ENCODE data around the gene MAN2B1.
A peak's percentile ranks its signal among the peaks of the same experiment; 100 is the strongest.
"Not testable (repeated sequence)": the region's sequence is repeated elsewhere in the genome, so short reads cannot be mapped to it uniquely, and the experiment has no call there.

Gene MAN2B1

DNA sequence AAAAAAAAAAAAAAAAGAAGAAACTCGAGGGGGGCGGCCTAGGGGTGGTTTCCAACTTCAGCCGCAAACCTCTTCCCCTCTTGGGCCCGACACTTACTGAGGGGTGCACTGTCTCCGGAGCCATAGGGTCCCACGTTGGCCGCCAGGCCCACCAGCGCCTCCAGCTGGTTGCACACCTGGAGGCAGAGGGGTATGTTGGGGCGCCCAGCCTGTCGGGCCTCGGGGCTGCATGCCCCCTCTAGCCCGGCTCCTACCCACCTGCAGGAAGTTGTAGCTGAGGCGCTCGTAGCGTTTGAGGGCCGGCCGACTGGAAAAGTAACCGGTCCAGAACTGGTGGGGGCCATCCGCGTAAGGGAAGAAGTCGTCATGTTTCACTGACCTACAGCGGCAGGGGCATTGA, 8.6 kb downstream of the MAN2B1 start:
- no peak for DNase-seq (ENCODE audit: low read depth in 2 of 2)

DNA sequence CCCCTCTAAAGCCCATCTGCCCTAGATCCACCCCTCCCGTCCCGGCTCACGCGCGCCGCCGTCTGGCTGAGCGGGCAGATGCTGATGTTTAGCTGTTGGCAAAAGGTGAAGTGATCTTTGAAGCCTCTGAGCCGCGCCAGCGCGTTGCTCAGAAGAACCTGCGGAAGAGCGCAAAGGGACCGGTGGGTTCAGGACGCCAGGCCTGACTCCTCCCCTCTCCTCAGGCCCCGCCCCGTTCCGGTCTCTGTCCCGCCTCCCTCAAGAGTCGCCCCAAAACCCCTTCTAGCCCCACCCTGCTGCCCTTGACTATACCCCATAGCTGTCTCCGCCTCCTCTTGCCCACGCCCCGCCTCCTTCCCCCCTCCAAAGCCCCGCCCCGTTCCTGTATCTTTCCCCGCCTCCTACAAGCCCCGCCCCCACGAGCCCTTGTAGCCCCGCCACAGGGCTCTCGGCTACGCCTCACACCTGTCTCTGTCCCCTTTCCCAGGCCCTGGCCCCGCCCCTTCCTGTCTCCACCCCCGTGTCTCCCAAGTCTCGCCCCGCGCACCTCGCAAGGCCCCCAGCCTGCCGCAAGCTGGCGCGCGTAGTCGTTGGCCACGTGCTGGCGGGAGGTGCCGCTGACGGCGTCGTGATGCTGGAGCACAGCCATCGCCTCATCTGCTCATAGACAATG, 9.5 kb downstream of the MAN2B1 start:
- no peak for DNase-seq (ENCODE audit: low read depth in 2 of 2)

DNA sequence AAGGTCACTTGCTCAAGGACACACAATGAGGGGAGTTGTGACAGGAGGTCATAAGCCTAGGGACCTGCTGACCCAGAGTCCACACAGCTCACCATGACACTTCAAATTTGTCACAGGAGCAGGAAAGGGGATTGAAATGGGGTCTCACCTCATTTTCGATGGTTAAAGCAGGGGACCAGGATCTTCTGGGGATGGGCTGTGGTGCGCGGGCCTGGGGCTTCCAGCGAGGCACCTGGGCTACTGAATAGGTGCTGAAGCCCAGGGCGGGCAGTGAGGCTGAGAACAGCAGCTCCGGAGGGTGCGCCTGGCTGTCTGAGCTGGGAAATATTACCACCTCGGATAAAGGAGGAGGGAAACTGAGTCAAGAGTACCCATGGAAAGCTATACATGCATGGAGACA, 11.0 kb downstream of the MAN2B1 start:
- DNase-seq (ENCODE audit: low read depth in 2 of 2) = no peak

DNA sequence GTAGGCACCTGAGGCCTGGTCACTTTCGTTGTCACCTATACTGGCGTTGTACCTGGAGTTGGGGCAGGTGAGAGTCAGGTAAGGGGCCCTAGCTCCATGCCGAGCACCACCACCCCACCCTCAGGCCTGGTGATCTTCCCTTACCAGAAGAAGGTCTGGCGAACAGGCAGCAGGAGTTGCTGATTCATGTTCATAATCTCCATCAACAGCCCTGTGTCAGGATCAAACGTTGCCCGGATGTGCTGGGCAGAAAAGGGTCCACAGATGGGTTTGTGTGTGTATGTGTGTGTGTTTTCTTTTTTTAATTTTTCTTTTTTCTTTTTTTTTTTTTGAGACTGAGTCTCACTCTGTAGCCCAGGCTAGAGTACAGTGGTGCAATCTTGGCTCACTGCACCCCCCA, 14.3 kb downstream of the MAN2B1 start:
- DNase-seq (ENCODE audit: low read depth in 2 of 2) = no peak

DNA sequence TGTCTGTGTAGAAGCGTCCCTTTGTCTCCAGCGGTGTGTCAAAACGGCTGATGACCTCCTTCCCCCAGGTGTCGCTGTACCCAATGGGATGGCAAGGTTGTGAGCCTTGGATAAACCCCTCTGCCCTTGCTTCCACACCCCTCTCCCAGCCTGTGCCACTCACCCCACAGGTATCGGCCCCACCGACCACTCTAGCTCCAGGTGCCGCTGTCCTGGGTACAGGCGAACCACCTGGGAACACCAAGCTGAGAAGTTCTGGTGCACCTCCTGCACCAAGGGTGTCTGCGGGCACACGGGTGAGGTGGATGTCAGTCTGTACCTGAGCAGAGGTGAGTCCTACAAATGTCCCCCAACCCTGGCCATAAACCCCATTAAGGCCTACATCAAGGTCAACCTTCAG, 16.6 kb downstream of the MAN2B1 start:
- no peak for DNase-seq (ENCODE audit: low read depth in 2 of 2)

DNA sequence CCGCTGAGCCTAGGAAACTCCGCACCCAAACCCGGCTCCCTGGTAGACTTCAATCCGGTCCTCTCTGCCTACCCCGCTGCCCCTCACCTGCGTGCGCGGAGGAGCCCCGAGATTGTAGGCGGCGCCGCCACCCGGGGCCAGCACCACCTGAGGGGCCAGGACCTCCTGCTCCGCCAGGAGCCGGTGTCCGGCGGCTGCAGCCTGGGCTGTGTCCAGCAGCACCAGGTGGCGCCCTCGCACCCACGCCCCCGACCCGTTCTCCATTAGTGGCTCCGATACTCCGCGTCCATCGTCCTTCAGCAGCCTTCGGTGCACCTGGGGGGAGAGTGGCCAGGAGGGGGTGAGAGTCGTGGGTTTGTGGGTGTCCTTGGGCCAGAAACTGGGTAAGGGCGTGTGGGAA, 18.5 kb downstream of the MAN2B1 start:
- no peak for DNase-seq (ENCODE audit: low read depth in 2 of 2)

DNA sequence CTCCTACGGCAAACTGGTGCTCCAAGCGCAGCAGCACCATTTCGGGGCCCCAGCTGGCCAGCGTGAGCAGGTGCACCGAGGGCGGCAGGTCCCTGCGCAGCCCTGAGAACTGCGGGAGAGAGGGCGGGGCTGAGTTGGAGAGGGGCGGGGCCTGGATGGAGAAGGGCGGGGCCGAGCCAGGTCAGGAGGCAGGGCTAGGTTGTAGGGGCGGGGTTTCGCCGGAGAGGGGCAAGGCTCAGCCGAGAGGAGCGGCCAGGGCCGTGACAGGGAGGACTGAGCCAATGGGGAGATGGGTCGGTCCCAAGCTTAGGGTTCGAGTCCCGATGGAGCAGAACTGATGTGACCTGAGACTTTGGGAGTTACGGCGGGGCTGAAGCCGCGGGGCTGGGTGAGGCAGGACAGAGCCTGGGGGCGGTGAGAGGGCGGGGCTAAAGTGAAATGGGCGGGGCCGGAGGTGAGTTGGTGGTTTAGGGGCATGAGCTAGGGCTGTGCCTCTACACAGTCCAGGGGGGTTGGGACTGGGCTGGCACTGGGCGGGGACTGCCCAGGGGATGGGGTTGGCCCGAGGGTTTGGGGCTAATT, 19.0 kb downstream of the MAN2B1 start:
- DNase-seq (ENCODE audit: low read depth in 2 of 2) = no peak

DNA sequence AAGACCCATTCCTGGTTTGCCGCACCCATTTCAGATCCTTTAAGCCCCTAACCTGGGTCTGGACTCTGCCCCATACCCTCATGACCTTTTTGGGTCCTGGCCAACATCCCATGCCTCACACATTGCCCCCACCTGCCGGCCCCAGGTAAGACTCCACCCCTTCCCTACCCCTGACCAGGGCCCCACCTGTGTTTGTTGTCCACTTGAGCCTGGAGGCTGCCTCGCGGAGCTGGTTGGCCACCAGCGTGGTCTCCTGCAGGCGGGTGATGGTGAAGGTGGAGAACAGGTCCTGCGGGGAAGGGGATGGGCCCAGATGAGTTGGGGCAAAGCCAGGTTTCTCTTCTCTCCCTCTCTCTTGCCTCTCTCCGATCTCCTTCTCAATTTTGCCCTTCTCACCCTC, 19.5 kb downstream of the MAN2B1 start:
- DNase-seq (ENCODE audit: low read depth in 2 of 2) = no peak

DNA sequence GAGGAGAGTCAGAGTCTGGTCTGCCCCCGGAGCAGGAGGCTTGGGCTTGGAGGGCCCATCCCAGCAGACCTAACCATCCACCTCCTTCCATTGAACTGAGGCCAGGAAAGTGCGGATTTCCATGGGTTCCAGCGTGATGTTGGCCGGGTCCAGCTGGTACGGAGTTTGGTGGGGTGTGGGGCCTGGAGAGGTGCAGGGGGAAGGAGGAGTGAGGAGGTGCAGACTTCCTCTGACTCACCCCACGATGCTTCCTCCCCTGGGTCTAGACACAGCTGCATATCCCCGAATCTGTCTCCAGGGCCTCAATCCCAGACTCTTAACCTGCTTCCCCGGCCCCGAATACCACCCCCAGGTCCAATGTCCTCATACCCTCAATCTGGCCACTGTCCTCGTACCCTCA, 20.0 kb downstream of the MAN2B1 start:
- DNase-seq (ENCODE audit: low read depth in 2 of 2) = no peak

DNA sequence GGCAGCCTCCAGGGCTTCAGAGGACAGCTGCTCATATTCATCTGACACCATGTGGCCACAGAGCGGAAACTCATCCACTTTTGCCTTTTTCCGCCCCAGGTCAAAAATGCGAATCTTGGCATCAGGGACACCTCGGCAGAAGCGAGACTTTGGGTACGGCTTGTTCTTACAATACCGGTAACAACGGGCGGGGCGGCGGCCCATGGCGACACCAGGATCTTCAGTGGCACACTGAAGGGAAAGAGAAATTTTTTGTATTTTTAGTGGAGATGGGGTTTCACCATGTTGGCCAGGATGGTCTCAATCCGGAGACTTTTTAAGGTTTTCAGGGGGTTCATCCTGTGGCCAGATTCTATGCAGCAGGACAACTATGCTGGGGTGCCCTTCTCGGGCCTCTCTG, 22.8 kb downstream of the MAN2B1 start:
- DNase-seq (ENCODE audit: low read depth in 2 of 2) = not testable (repeated sequence)

DNA sequence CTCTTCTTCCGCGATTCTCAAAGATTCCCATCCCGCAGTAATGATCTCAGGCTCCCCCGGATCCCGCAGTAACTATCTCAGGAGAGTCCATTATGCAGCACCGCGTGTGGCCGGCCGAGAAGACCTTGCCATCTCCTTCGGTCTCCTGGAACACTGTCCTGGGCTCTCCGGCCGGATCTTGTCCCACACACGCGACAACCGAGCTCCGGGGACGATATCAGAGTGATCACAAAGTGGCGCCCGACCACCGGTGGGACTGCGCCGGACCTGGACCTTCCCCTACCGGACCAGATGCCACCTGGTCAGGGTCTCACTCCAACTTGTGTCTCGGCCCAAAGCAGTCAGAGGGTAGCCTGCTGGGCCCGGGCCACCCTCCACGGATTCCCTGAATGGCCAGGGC, 24.0 kb downstream of the MAN2B1 start:
- no peak for DNase-seq (ENCODE audit: low read depth in 2 of 2)

DNA sequence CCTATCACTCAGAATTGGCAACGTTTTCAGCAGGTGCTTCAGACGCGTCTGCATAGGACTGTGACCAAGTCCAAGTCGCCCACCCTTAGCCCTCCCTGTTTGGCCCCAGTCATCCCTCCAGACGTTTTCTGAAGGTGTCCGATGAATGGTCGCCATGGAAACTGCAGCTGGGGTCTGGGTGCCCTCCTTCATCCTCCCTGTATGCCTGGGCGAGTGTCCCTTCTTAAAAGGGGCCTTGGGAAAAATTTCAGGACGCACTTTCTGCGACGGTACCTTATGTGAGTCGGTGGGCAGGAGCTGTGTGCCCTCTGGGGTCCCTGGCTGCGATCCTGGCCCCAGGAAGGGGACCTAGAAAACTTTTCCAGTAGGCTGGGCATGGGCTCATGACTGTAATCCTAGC, 25.1 kb downstream of the MAN2B1 start:
- DNase-seq (ENCODE audit: low read depth in 2 of 2) = no peak

DNA sequence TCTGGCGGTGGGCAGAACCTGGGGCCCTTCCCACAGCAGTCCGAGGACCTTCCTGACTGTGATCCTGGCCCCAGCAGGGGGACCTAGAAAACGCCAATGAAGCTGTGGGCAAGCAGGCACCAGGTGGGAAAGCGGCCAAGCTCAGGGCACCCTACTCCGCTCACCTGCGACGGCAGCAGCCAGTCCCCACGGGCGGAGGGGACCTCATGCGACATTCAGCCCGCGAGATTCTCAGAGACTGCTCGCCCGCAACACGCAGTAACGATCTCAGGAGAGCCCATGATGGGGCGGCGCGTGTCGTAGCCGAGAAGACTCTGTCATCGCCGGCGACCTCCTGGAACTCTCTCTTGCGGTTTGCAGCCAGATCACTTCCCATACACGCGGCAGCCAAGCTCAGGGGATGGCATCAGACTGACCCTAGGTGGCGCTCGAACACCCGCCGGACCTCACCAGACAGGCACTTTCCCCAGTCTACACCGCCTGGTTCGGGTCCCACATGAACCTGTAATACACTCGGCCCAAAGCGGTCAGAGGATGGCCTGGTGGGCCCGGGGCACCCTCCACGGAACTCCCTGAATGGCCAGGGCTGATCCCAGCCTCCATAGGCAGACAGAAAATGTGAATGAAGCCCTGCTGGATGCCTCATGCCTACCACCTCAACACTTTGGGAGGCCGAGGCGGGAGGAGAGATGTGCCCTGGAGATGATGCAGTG, 26.5 kb downstream of the MAN2B1 start:
- DNase-seq (ENCODE audit: low read depth in 2 of 2) = peak; percentile 82 to 84

DNA sequence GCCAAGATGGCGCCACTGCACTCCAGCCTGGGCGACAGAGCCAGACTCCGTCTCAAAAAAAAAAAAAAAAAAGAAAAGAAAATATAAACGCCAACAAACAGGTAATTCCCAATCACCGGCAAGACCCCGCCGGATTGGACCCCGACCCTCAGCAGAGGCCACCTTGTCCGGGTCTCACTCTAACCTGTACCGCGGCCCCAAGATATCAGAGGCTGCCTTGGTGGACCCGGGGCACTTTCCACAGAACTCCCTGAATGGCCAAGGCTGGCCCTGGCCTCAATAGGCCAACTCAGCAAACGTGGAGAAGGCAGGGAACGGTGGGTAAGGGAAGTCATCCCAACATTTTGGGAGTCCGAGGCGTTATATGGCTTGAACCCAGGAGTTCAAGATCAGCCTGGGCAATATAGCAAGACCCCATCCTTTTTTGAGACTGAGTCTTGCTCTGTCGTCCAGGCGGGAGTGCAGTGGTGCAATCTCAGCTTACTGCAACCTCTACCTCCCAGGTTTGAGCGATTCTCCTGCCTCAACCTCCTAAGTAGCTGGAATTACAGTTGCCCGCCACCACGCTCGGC, 27.8 kb downstream of the MAN2B1 start:
- DNase-seq (ENCODE audit: low read depth in 2 of 2) = no peak

DNA sequence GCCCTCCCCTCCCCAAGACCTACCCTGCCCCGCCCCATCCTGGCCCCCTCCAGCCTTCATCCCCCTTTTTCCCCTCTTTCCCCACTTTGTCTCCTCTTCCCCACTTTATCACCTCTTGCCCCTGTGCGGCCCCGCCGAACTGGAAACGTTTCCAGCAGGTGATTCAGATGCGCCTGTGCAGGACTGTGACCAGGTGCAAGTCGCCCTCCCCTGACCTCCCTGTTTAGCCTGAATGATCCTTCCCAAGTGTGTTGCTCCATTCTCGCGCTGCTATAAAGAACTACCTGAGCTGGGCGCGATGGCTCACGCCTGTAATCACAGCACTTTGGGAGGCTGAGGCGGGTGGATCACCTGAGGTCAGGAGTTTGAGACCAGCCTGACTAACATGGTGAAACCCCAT, 29.9 kb downstream of the MAN2B1 start:
- DNase-seq (ENCODE audit: low read depth in 2 of 2) = no peak

DNA sequence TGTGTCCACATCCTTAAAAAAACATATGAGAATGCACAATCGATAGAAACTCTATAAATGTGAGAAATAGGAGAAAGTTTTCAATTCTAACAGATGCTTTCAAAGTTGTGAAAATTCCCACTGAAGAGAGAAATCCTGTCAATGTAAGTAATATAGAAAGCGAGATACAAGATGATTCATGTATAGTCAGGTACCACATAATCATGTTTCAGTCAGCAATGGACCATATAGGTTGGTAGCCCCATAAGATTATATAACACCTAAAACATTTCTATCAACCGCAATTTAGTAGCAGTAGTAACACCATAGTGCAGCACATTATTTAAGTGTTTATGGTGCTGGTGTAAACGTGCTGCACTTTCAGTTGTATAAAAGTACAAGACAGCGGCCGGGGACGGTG, 37.3 kb downstream of the MAN2B1 start:
- DNase-seq (ENCODE audit: low read depth in 2 of 2) = no peak

DNA sequence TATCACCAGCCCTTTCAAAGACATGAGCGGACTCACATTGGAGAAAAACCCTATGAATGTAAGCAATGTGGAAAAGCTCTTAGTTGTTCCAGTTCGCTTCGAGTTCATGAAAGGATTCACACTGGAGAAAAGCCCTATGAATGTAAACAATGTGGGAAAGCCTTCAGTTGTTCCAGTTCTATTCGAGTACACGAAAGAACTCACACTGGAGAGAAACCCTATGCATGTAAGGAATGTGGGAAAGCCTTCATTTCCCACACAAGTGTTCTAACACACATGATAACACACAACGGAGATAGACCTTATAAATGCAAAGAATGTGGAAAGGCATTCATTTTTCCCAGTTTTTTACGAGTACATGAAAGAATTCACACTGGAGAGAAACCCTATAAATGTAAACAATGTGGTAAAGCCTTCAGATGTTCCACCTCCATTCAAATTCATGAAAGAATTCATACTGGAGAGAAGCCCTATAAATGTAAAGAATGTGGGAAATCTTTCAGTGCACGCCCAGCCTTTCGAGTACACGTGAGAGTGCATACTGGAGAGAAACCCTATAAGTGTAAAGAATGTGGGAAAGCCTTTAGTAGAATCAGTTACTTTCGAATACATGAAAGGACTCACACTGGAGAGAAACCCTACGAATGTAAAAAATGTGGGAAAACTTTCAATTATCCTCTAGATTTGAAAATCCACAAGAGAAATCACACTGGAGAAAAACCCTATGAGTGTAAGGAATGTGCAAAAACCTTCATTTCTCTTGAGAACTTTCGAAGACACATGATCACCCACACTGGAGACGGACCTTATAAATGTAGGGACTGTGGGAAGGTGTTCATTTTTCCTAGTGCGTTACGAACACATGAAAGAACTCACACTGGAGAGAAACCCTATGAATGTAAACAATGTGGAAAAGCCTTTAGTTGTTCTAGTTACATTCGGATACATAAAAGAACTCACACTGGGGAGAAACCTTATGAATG, 38.2 kb downstream of the MAN2B1 start:
- DNase-seq (ENCODE audit: low read depth in 2 of 2) = no peak

DNA sequence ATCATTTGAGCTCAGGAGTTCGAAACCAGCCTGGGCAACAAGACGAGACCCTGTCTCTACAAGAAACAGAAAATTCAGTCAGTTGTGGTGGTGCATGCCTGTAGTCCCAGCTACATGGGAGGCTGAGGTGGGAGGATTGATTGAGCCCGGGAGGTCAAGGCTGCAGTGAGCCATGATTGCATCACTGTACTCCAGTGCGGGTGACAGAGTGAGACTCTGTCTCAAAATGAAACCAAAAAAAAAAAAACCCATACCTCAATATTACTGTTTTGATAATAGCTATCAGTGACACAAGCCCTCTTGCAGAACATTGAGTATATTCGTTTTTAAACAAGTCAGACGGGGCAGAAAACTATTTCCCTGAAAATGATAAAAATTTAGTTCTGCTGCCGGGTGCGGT, 39.6 kb downstream of the MAN2B1 start:
- DNase-seq (ENCODE audit: low read depth in 2 of 2) = no peak

DNA sequence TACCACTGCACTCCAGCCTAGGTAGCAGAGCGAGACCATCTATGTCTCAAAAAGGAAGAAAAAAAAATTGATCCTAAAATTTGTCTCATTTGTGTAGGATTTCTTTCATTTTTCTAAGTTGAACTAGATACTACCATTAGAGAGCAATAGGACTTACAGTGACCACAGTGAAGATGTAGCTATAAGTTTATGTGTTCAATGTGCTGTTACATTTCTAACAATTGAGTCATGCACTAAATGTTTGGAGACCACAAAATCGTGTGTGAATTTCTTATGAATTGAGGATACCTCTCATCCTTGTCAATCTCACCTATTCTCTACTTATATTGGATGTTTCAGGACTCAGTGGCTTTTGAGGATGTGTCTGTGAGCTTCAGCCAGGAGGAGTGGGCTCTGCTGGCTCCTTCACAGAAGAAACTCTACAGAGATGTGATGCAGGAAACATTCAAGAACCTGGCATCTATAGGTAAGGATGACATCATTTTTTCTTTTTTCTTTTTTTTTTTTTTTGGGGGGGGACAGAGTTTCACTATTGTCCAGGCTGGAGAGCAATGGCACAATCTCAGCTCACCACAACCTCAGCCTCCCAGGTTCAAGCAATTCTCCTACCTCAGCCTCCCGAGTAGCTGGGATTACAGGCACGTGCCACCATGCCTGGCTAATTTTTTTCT, 43.0 kb downstream of the MAN2B1 start:
- DNase-seq (ENCODE audit: low read depth in 2 of 2) = no peak

DNA sequence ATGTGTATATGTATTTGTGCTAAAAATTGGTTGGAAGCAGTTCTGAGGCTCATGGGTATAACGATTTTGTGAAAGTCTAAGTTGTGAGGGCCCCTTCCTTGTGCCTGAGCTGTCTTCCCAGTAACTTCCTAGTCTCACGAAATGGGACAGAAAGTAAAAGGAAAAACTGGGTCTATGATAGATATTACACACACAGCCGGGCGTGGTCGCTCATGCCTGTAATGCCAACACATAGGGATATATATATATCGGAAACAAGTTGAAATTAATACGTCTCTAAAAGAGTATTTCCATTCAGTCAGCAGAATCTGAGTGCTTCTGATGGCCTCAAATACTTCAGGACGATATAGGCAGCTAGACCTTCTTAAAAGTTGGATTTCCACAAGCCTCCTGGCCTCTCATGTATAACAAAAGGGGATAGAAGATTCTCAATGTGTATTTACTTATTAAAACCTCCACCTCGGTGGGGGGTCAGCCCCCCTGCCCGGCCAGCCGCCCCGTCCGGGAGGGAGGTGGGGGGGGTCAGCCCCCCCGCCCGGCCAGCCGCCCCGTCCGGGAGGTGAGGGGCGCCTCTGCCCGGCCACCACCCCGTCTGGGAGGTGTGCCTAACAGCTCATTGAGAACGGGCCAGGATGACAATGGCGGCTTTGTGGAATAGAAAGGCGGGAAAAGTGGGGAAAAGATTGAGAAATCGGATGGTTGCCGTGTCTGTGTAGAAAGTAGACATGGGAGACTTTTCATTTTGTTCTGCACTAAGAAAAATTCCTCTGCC, 45.1 kb downstream of the MAN2B1 start:
- not testable (repeated sequence) for DNase-seq (ENCODE audit: low read depth in 2 of 2)

Data from stimulated activated CD8-positive, alpha-beta memory T cell treated with anti-CD3 and anti-CD28 coated beads, Interleukin-7, amount 100 ng/mL, for 4 hours (primary cell).